ENCODE data around the gene PRKAR1B.

The PRKAR1B gene

GRCh38 chr7:610141-610530, 116.9 kb downstream of the PRKAR1B start:
- no peak for TF ChIP-seq TAF1 (IDR thresholded peaks at IDR 0.05; ENCODE audit: low read depth)
- no peak for TF ChIP-seq EP300 (IDR thresholded peaks at IDR 0.05; ENCODE audit: borderline replicate concordance)
- TF ChIP-seq TCF12 (IDR thresholded peaks at IDR 0.05; ENCODE audit: low read depth): no peak
- no peak for TF ChIP-seq CREB1 (IDR thresholded peaks at IDR 0.05; ENCODE audit: low read depth)
- TF ChIP-seq CEBPB (IDR thresholded peaks at IDR 0.05): no peak
- no peak for TF ChIP-seq EGR1 (IDR thresholded peaks at IDR 0.05)
- TF ChIP-seq YY1 (IDR thresholded peaks at IDR 0.05; ENCODE audit: low read depth): no peak
- TF ChIP-seq, protein P1, sequence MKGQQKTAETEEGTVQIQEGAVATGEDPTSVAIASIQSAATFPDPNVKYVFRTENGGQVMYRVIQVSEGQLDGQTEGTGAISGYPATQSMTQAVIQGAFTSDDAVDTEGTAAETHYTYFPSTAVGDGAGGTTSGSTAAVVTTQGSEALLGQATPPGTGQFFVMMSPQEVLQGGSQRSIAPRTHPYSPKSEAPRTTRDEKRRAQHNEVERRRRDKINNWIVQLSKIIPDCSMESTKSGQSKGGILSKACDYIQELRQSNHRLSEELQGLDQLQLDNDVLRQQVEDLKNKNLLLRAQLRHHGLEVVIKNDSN (IDR thresholded peaks at IDR 0.05): no peak

DNA sequence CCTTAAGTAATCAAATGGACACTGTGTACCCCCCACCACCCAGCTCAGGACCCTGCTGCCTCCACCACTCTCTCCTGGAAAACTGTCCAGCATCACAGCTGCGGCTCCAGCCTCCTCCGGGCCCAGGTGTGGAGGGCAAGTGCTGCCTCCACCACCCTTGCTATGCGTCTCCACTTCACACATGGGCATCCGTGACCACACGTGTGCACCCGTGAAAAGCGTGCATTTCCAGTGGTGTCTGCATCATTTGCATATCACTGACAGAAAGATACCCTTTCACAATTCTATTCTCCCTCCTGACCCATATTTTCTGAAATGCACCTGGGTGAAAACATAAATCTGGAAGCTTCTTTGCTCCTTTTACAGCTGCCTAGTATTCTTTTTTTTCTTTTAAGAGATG, 117.7 kb downstream of the PRKAR1B start:
- TF ChIP-seq CEBPB (IDR thresholded peaks at IDR 0.05) (no peak), EP300 (IDR thresholded peaks at IDR 0.05; ENCODE audit: borderline replicate concordance) (no peak)

DNA sequence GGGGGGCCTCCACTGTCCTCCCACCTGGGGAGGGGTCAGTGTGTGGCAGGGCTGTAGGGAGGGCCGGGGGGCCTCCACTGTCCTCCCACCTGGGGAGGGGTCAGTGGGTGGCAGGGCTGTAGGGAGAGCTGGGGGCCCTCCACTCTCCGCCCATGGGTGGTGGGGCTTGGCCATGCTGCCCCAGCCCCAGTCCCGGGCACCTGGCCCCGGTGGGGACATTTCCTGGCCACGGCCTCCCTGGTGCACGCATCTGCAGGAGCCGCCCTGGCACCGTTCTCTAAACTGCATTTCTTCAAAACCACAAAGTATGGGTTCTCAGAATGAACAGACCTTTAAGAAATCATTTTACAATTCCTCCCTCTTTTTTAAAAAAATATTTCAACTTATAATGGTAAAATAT, 118.1 kb downstream of the PRKAR1B start:
- no peak for TF ChIP-seq TAF1 (IDR thresholded peaks at IDR 0.05; ENCODE audit: low read depth)
- no peak for TF ChIP-seq FOXM1 (IDR thresholded peaks at IDR 0.05; ENCODE audit: borderline replicate concordance, low read depth)
- no peak for TF ChIP-seq RAD21 (IDR thresholded peaks at IDR 0.05; ENCODE audit: low read depth)
- no peak for TF ChIP-seq TEAD4 (IDR thresholded peaks at IDR 0.05)
- no peak for TF ChIP-seq EP300 (IDR thresholded peaks at IDR 0.05; ENCODE audit: borderline replicate concordance)
- TF ChIP-seq MAX (IDR thresholded peaks at IDR 0.05): no peak
- no peak for TF ChIP-seq NFIC (IDR thresholded peaks at IDR 0.05)
- TF ChIP-seq CREB1 (IDR thresholded peaks at IDR 0.05; ENCODE audit: low read depth): no peak
- no peak for TF ChIP-seq CEBPB (IDR thresholded peaks at IDR 0.05)
- TF ChIP-seq, protein P2, sequence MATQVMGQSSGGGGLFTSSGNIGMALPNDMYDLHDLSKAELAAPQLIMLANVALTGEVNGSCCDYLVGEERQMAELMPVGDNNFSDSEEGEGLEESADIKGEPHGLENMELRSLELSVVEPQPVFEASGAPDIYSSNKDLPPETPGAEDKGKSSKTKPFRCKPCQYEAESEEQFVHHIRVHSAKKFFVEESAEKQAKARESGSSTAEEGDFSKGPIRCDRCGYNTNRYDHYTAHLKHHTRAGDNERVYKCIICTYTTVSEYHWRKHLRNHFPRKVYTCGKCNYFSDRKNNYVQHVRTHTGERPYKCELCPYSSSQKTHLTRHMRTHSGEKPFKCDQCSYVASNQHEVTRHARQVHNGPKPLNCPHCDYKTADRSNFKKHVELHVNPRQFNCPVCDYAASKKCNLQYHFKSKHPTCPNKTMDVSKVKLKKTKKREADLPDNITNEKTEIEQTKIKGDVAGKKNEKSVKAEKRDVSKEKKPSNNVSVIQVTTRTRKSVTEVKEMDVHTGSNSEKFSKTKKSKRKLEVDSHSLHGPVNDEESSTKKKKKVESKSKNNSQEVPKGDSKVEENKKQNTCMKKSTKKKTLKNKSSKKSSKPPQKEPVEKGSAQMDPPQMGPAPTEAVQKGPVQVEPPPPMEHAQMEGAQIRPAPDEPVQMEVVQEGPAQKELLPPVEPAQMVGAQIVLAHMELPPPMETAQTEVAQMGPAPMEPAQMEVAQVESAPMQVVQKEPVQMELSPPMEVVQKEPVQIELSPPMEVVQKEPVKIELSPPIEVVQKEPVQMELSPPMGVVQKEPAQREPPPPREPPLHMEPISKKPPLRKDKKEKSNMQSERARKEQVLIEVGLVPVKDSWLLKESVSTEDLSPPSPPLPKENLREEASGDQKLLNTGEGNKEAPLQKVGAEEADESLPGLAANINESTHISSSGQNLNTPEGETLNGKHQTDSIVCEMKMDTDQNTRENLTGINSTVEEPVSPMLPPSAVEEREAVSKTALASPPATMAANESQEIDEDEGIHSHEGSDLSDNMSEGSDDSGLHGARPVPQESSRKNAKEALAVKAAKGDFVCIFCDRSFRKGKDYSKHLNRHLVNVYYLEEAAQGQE (IDR thresholded peaks at IDR 0.05; ENCODE audit: low read depth): no peak
- no peak for TF ChIP-seq ZBTB7A (IDR thresholded peaks at IDR 0.05; ENCODE audit: low read depth)

DNA sequence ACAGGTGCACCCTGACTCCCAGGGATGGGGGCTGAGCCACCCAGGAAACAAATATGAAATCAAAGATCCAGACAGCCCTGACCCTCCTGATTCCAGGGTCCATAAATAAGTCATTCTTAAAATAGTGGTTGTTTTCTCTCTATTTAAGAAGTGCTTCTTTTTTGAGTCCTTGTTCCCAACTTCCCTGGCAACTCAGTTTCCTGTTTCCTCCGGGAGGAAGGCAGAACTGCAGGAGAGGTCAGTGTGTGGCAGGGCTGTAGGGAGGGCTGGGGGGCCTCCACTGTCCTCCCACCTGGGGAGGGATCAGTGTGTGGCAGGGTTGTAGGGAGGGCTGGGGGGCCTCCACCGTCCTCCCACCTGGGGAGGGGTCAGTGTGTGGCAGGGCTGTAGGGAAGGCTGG, 118.7 kb downstream of the PRKAR1B start:
- TF ChIP-seq YY1 (IDR thresholded peaks at IDR 0.05; ENCODE audit: low read depth): no peak

DNA sequence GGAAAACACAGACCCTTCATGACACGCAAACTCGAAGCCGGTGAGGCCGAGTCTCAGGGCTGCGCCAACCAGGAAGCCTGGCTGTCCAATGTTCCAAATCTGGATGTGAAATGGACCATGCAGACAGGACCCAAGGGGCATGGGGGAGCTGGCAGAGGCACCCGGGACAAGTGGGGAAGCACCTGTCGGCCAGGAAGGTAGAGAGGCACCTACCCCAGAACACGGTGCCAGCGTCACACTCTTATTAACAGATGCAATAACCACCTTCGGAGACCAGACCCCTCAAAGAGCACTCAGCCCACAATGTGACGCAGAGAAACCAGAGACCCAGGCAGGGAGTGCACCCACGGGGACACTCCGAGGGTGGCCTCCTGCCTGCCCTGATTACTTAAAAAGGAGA, 119.1 kb downstream of the PRKAR1B start:
- no peak for TF ChIP-seq EP300 (IDR thresholded peaks at IDR 0.05; ENCODE audit: borderline replicate concordance)
- TF ChIP-seq YY1 (IDR thresholded peaks at IDR 0.05; ENCODE audit: low read depth): no peak
- no peak for TF ChIP-seq ZBTB7A (IDR thresholded peaks at IDR 0.05; ENCODE audit: low read depth)

DNA sequence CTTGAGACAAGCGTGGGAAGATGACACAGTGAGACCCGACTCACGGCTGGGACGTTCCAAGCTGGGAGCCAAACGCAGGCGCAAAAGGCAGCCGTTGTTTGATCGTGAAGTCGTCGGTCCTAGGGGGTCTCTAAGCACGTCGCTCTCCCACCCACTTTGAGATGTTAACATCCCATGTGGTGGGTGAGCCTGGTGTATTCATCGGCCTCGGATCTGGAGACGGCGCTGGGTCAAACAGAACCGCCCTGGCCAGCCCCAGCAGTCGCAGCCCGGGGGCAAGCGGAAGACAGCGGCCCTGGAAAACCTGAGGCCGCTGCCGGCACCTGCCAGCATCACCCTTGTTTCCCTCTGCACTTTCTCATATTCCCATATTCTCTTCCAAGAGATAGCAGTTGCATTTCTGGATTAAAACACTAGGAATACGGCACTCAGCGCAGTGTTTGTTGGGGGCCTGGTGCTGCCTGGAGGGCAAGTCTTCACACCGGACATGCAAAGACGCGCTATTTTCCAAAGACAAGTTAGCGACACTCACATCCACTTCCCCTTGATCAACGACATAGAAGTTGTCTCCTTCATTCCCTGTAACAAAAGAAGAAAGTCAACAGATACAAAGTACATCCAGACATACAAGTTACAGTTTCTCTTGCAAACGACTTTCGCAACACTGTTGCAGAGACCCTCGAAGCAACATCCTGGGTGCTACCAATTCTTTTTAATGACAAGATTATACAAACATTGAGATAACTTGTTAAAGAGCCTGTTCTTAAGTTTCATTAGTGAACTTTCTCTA, 121.2 kb downstream of the PRKAR1B start:
- no peak for TF ChIP-seq YY1 (IDR thresholded peaks at IDR 0.05; ENCODE audit: low read depth)
- TF ChIP-seq ZBTB7A (IDR thresholded peaks at IDR 0.05; ENCODE audit: low read depth): no peak
- TF ChIP-seq MAX (IDR thresholded peaks at IDR 0.05): no peak
- no peak for TF ChIP-seq NFIC (IDR thresholded peaks at IDR 0.05)
- no peak for TF ChIP-seq EP300 (IDR thresholded peaks at IDR 0.05; ENCODE audit: borderline replicate concordance)
- TF ChIP-seq, protein P1 (IDR thresholded peaks at IDR 0.05): no peak
- TF ChIP-seq FOXM1 (IDR thresholded peaks at IDR 0.05; ENCODE audit: borderline replicate concordance, low read depth): no peak

DNA sequence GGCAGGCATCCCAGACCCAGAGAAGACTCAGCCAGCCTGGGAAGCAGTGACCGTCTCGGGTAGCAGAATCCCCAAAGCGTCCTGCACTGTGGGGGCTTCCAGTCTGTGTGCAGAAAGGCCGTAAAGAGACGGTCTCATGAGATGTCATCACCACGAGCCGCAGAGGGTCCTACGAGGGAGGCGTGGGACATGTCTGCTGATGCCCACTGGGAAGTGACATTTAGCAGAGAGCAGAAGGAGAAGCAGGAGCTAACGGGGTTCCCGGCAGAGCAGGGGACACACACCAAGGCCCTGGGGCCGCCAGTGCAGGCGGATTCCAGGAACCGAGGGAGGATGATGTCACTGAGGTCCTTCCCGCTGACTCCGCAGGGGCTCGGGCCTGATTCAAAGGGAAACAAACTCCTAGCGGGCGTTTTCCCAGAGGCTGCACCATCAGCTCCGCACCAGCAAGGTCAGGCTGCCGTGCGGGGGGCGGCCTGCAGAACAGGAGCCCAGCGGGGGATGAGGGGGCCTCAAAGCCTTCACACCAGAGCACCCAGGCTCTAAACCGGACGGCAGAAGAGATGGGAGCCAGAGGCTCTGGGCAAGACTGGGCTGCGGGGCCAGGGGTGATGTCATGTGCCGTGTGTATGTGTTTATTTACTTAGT, 122.1 kb downstream of the PRKAR1B start:
- TF ChIP-seq RAD21 (IDR thresholded peaks at IDR 0.05; ENCODE audit: low read depth) (no peak), EP300 (IDR thresholded peaks at IDR 0.05; ENCODE audit: borderline replicate concordance) (no peak), EGR1 (IDR thresholded peaks at IDR 0.05) (no peak), YY1 (IDR thresholded peaks at IDR 0.05; ENCODE audit: low read depth) (no peak), MAX (IDR thresholded peaks at IDR 0.05) (no peak), CEBPB (IDR thresholded peaks at IDR 0.05) (no peak), TEAD4 (IDR thresholded peaks at IDR 0.05) (no peak), FOXM1 (IDR thresholded peaks at IDR 0.05; ENCODE audit: borderline replicate concordance, low read depth) (no peak), TAF1 (IDR thresholded peaks at IDR 0.05; ENCODE audit: low read depth) (no peak), TCF12 (IDR thresholded peaks at IDR 0.05; ENCODE audit: low read depth) (no peak), ZBTB7A (IDR thresholded peaks at IDR 0.05; ENCODE audit: low read depth) (no peak), CREB1 (IDR thresholded peaks at IDR 0.05; ENCODE audit: low read depth) (no peak), NFIC (IDR thresholded peaks at IDR 0.05) (no peak)
- TF ChIP-seq, protein P1 (IDR thresholded peaks at IDR 0.05): no peak
- TF ChIP-seq, protein P2 (IDR thresholded peaks at IDR 0.05; ENCODE audit: low read depth): no peak
